CD14-positive monocyte (primary cell): ENCODE measurements around the gene CHMP4B. TPM values are rescaled to one million over a fixed set of nuclear protein-coding genes. Genes with fewer than 3 reads are reported as not detected.

Experiments
- DNase-seq, 3 donors: peaks; one replicate each; pipeline ENCODE4 v3.0.0-alpha.2; 2011 to 2022
- H2AFZ ChIP-seq: 2 replicates; pipeline ENCODE4 v1.6.0; 2012; ENCODE audit warnings: mild to moderate bottlenecking, low read depth, low read length, inconsistent platforms; ENCODE audit not compliant: insufficient read depth, poor library complexity, severe bottlenecking
- H3K27ac ChIP-seq, 2 donors: 1 replicate in 1 of 2; 2 replicates in 1 of 2; pipeline ENCODE4 v1.5.1; 2012 to 2013; ENCODE audit warnings: low read length in 2 of 2, control low read depth in 1 of 2, inconsistent platforms in 1 of 2, low read depth in 1 of 2, mild to moderate bottlenecking in 1 of 2
- H3K27me3 ChIP-seq, 2 donors: one replicate each; pipeline versions ENCODE4 v1.6.0 to v1.6.1; 2011 to 2013; ENCODE audit warnings: low read length in 2 of 2; ENCODE audit not compliant: control insufficient read depth in 2 of 2, insufficient read depth in 2 of 2
- H3K36me3 ChIP-seq, 2 donors: replicated peaks in 1 of 2; 1 replicate in 1 of 2; 2 replicates in 1 of 2; pipeline versions ENCODE4 v1.5.1 to v1.6.1; 2012 to 2013; ENCODE audit warnings: low read length in 2 of 2, control low read depth in 1 of 2, inconsistent platforms in 1 of 2, mild to moderate bottlenecking in 1 of 2; ENCODE audit not compliant: insufficient read depth in 2 of 2, control insufficient read depth in 1 of 2
- H3K4me1 ChIP-seq, 2 donors: 1 replicate in 1 of 2; 2 replicates in 1 of 2; pipeline versions ENCODE4 v1.5.1 to v1.6.1; 2012 to 2013; ENCODE audit warnings: low read length in 2 of 2, control low read depth in 1 of 2, inconsistent platforms in 1 of 2, mild to moderate bottlenecking in 1 of 2, moderate library complexity in 1 of 2; ENCODE audit not compliant: insufficient read depth in 2 of 2, control insufficient read depth in 1 of 2
- H3K4me2 ChIP-seq: replicated peaks from 2 replicates; pipeline ENCODE3; 2012; ENCODE audit warnings: low read length, moderate library complexity, mild to moderate bottlenecking; ENCODE audit not compliant: poor library complexity, severe bottlenecking; ENCODE audit errors: extremely low read depth
- H3K4me3 ChIP-seq, 3 experiments: fragments of 200-600 bp in 1 of 3; sonication (generic) in 1 of 3; replicated peaks in 1 of 3; 1 replicate in 2 of 3; 2 replicates in 1 of 3; pipeline ENCODE4 v1.5.1; 2011 to 2013; ENCODE audit warnings: low read length in 3 of 3, mild to moderate bottlenecking in 3 of 3, control low read depth in 2 of 3, low read depth in 2 of 3, inconsistent platforms in 1 of 3, moderate library complexity in 1 of 3
- H3K79me2 ChIP-seq: 2 replicates; pipeline ENCODE4 v1.6.0; 2012; ENCODE audit warnings: mild to moderate bottlenecking, control low read depth, inconsistent platforms, low read length, moderate library complexity; ENCODE audit not compliant: insufficient read depth
- H3K9ac ChIP-seq: 2 replicates; pipeline ENCODE4 v1.6.0; 2017; ENCODE audit warnings: low read length, mild to moderate bottlenecking; ENCODE audit not compliant: insufficient read depth, poor library complexity, severe bottlenecking
- H3K9me3 ChIP-seq, 2 donors: replicated peaks in 1 of 2; 1 replicate in 1 of 2; 2 replicates in 1 of 2; pipeline versions ENCODE4 v1.5.1 to v1.6.1; 2012 to 2013; ENCODE audit warnings: low read length in 2 of 2, control low read depth in 1 of 2; ENCODE audit not compliant: control insufficient read depth in 1 of 2, insufficient read depth in 1 of 2
- H4K20me1 ChIP-seq: 2 replicates; pipeline ENCODE4 v1.6.0; 2012; ENCODE audit warnings: mild to moderate bottlenecking, low read length, control low read depth, moderate library complexity; ENCODE audit not compliant: insufficient read depth
- H3K27ac Mint-ChIP-seq, 7 donors: one replicate each; pipeline ENCODE4 v1.8.0; 2020; ENCODE audit warnings: mild to moderate bottlenecking in 7 of 7, mixed read lengths in 7 of 7, moderate library complexity in 6 of 7, inconsistent platforms in 2 of 7
- H3K27me3 Mint-ChIP-seq, 3 donors: one replicate each; pipeline ENCODE4 v1.8.0; 2021 to 2022; ENCODE audit warnings: low read depth in 3 of 3, mild to moderate bottlenecking in 3 of 3, mixed read lengths in 3 of 3, moderate library complexity in 3 of 3, inconsistent platforms in 1 of 3
- H3K36me3 Mint-ChIP-seq, 2 donors: one replicate each; pipeline ENCODE4 v1.8.0; 2020; ENCODE audit warnings: mixed read lengths in 2 of 2, inconsistent platforms in 1 of 2, mild to moderate bottlenecking in 1 of 2
- H3K4me1 Mint-ChIP-seq: one replicate; pipeline ENCODE4 v1.8.0; 2020; ENCODE audit warnings: mild to moderate bottlenecking, mixed read lengths
- H3K4me3 Mint-ChIP-seq, 2 donors: one replicate each; pipeline ENCODE4 v1.8.0; 2020; ENCODE audit warnings: mild to moderate bottlenecking in 2 of 2, mixed read lengths in 2 of 2, moderate library complexity in 1 of 2
- H3K9me3 Mint-ChIP-seq, 7 donors: one replicate each; pipeline ENCODE4 v1.8.0; 2020 to 2022; ENCODE audit warnings: mixed read lengths in 7 of 7, mild to moderate bottlenecking in 6 of 7, moderate library complexity in 6 of 7, inconsistent platforms in 2 of 7
- WGBS: methylation state at CpG from one replicate; pipeline ENCODE4 v1.1.5; 2013; ENCODE audit warnings: missing lambda C conversion rate; ENCODE audit not compliant: insufficient coverage; 5-methylcytosine and 5-hydroxymethylcytosine counted together
- intact Hi-C, 2 donors: fragments of 100-400 bp; cut with micrococcal nuclease; formaldehyde crosslinking; loops; one replicate each; pipeline versions ENCODE4 v1.15.0 to v1.15.1; 2023
- polyA plus RNA-seq, 3 donors: library from polyadenylated mRNA; depleted of rRNA in 1 of 3; unstranded in 2 of 3; stranded (reverse) in 1 of 3; fragments of 300-500 nt in 2 of 3; fragments of >200 nt in 1 of 3; fragmentation: Illumina TruSeq in 2 of 3; gene quantifications; 1 replicate in 2 of 3; 2 replicates in 1 of 3; pipeline ENCODE4 v1.2.3, GENCODE V29; 2012 to 2021
- TF ChIP-seq, protein P1 (sequence below): fragments of 200-600 bp; IDR thresholded peaks from one replicate; pipeline ENCODE4 v1.8.0; 2022; ENCODE audit warnings: antibody characterized with exemption, mild to moderate bottlenecking

The CHMP4B gene
- polyA plus RNA-seq, 3 donors, result 7.1 to 181 (median 10.0) TPM

- no peak overlapping the region for H3K9ac ChIP-seq
- no peak overlapping the region for H3K27ac ChIP-seq
- no peaks in the 10 kb centered on the region for H3K79me2 ChIP-seq
- no peaks in the 10 kb centered on the region for H3K9me3 Mint-ChIP-seq
- peaks cover 0 to 1% of the 10 kb centered on the region in 2 donors for H3K36me3 ChIP-seq
- H3K4me3 Mint-ChIP-seq, result no peak overlapping the region
- H3K4me3 ChIP-seq, result no peak overlapping the region
- peaks cover 11 to 13% of the 10 kb centered on the region in 2 donors for H3K4me1 ChIP-seq
- peaks cover 1 to 7% (median 3%) of the 10 kb centered on the region in 3 donors for H3K27me3 Mint-ChIP-seq
- H3K36me3 Mint-ChIP-seq, result no peaks in the 10 kb centered on the region
- 100% methylated on average over 6 of the region's 7 CpGs for WGBS
- H3K4me2 ChIP-seq, result no peak overlapping the region
- H3K4me1 Mint-ChIP-seq, result peaks cover 13% of the 10 kb centered on the region
- intact Hi-C loops, result loop anchor here in 1 of 2 donors (5.0 kb wide), 1 partner anchor 209 kb away; no protein-coding TSS in a partner anchor
- no peak overlapping the region for H3K27ac Mint-ChIP-seq
- H2AFZ ChIP-seq, result no peak overlapping the region
- no peaks in the 10 kb centered on the region for H3K27me3 ChIP-seq
- TF ChIP-seq, protein P1, sequence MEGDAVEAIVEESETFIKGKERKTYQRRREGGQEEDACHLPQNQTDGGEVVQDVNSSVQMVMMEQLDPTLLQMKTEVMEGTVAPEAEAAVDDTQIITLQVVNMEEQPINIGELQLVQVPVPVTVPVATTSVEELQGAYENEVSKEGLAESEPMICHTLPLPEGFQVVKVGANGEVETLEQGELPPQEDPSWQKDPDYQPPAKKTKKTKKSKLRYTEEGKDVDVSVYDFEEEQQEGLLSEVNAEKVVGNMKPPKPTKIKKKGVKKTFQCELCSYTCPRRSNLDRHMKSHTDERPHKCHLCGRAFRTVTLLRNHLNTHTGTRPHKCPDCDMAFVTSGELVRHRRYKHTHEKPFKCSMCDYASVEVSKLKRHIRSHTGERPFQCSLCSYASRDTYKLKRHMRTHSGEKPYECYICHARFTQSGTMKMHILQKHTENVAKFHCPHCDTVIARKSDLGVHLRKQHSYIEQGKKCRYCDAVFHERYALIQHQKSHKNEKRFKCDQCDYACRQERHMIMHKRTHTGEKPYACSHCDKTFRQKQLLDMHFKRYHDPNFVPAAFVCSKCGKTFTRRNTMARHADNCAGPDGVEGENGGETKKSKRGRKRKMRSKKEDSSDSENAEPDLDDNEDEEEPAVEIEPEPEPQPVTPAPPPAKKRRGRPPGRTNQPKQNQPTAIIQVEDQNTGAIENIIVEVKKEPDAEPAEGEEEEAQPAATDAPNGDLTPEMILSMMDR, result no peak
- H4K20me1 ChIP-seq, result peaks cover 4% of the 10 kb centered on the region
- DNase-seq, result no peak
- no peaks in the 10 kb centered on the region for H3K9me3 ChIP-seq
Measured at GRCh38 chr20:33863440-33864323, 52.5 kb downstream of the CHMP4B start.

GRCh38 chr20:33864324-33864963, 53.3 kb downstream of the CHMP4B start:
- Histone ChIP-seq H3K4me1 (peaks cover 4 to 5% of the 10 kb centered on the region in 2 donors), H3K4me2 (no peak overlapping the region)
- peak overlapping the region in 1 of 7 donors; percentile 47 for H3K27ac Mint-ChIP-seq

More at GRCh38 chr20:33864324-33864963, 53.3 kb downstream of the CHMP4B start:
- H3K9me3 ChIP-seq, result no peaks in the 10 kb centered on the region
- Mint-ChIP-seq H3K36me3 (no peaks in the 10 kb centered on the region), H3K9me3 (no peaks in the 10 kb centered on the region), H3K27me3 (peaks cover 1 to 7% (median 3%) of the 10 kb centered on the region in 3 donors), H3K4me3 (no peak overlapping the region), H3K4me1 (peaks cover 5% of the 10 kb centered on the region)
- whole genome bisulfite sequencing, result 85% methylated on average over 9 of the region's 15 CpGs
- H2AFZ ChIP-seq, result no peak overlapping the region
- H3K27ac ChIP-seq, result no peak overlapping the region
- no peaks in the 10 kb centered on the region for H4K20me1 ChIP-seq
- H3K79me2 ChIP-seq, result no peaks in the 10 kb centered on the region
- no peaks in the 10 kb centered on the region for H3K27me3 ChIP-seq
- DNase-seq, result no peak
- no peak overlapping the region for H3K9ac ChIP-seq
- H3K36me3 ChIP-seq, result no peaks in the 10 kb centered on the region
- intact Hi-C loops, result loop anchor here in 1 of 2 donors (5.0 kb wide), 1 partner anchor 208 kb away; no protein-coding TSS in a partner anchor
- TF ChIP-seq, protein P1, result no peak
- H3K4me3 ChIP-seq, result no peak overlapping the region
